Activated T-cell treated with anti-CD3 and anti-CD28 coated beads for 1 hour (primary cell): ENCODE data around the gene CAMTA1.

Source experiments
- DNase-seq: peaks from one replicate; pipeline ENCODE4 v3.0.0-alpha.2; 2020; ENCODE audit warnings: low read depth

The CAMTA1 gene

GRCh38 chr1:7658099-7658498 is 872.8 kb downstream of the CAMTA1 start:
- no peak for DNase-seq

DNA sequence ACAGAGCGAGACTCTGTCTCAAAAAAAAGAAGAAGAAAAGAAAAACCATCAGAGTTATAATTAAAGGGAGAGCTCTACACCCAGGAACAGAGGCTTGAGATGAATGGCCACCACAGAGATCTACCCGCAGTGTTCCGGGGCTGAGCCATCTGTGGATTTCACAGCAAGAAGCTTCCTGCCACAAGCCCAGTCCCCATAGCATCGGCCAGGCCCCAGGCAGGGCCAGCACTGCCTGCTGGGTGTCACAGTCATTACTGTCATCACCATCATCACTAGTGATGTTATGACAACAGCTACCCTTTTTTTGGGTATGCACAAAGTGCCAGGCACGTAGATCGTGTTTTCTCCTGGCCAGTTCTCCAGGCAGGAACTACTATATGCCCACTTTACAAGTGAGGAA is 874.3 kb downstream of the CAMTA1 start:
- no peak for DNase-seq

- no peak for DNase-seq
These were observed 878.3 kb downstream of the CAMTA1 start for GRCh38 chr1:7663451-7664146.

DNA sequence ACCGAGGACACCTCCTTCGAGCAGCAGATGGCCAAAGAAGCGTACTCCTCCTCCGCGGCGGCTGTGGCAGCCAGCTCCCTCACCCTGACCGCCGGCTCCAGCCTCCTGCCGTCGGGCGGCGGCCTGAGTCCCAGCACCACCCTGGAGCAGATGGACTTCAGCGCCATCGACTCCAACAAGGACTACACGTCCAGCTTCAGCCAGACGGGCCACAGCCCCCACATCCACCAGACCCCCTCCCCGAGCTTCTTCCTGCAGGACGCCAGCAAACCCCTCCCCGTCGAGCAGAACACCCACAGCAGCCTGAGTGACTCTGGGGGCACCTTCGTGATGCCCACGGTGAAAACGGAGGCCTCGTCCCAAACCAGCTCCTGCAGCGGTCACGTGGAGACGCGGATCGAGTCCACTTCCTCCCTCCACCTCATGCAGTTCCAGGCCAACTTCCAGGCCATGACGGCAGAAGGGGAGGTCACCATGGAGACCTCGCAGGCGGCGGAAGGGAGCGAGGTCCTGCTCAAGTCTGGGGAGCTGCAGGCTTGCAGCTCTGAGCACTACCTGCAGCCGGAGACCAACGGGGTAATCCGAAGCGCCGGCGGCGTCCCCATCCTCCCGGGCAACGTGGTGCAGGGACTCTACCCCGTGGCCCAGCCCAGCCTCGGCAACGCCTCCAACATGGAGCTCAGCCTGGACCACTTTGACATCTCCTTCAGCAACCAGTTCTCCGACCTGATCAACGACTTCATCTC is 879.1 kb downstream of the CAMTA1 start:
- no peak for DNase-seq

DNA sequence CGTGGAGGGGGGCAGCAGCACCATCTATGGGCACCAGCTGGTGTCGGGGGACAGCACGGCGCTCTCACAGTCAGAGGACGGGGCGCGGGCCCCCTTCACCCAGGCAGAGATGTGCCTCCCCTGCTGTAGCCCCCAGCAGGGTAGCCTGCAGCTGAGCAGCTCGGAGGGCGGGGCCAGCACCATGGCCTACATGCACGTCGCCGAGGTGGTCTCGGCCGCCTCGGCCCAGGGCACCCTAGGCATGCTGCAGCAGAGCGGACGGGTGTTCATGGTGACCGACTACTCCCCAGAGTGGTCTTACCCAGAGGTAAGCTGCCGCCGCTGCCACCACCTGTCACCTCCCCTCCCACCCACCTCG is 879.6 kb downstream of the CAMTA1 start:
- DNase-seq, result no peak

- no peak for DNase-seq
These were observed 881.0 kb downstream of the CAMTA1 start for GRCh38 chr1:7666249-7666648.

DNA sequence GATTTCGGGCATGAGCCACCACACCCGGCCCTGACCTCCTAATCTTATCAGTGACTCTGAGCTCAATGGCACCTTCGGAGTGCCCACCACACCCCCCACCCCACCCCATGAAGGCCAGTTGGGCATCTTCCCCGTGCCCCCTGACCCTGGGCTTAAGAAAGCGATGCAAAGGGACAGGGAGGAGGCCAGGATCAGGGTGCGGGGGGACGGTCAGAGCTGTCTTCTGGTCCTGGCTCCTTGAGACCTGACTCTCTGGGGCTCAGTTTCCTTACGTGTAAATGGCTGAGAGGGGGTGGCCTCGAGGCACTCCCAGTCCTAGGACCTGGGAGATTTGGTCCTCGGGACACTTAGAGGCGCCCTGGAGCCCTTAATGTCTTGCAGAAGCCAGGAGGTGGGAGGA is 881.9 kb downstream of the CAMTA1 start:
- no peak for DNase-seq

GRCh38 chr1:7667625-7668218 is 882.5 kb downstream of the CAMTA1 start:
- peak; percentile 80 for DNase-seq

DNA sequence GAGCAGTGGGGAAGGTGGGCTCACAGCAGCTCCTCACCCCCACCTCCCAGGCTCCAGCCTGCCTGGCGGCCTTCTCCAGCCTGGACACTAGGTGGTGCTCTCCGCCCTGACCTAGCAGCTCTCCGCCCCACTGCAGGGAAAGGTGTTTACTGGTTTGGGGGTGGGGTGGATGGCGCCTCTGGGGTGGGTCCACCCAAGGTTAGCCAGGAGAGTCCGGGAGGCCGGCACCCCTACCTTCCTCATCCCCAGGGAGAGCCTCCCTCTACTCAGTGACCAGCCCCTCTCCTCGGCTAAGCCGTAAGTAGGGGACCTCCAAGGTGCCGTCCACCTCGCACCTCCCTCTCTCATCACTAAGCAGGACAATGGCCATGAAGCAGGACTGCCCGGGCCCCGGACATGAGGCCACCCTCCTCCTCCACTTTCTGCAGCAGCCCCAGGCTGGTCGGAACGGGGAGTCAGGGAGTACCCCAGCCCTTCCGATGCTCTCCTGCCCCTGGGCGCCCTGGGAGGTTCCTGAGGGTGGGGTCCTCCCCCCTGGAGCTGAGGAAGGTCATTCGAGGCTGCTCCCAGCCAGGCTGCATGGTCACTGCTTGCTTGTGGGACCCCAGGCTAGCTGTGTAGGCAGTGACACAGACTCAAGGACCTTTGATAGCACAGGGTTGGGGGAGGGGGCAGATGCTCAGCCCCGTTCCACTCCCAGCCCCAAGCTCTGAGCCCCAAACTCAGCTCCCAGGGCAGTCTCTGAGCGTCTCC is 884.5 kb downstream of the CAMTA1 start:
- DNase-seq, result peak; percentile 16

GRCh38 chr1:7670334-7671145 is 885.3 kb downstream of the CAMTA1 start:
- no peak for DNase-seq

DNA sequence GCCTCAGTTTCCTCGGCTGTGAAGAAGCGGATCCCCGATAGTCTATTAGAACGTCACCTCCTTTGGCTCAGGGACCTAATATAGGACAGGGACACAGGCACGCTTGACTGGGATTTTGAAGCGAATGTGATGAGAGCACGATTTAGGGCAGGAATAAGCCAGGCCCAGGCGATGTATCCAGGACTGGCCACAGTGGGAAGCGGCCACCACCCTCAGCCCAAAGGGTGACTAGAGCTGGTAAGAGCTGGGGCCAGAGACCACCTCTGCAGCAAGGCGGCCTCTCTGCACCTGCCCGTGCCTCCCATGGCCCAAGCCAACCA is 885.9 kb downstream of the CAMTA1 start:
- DNase-seq, result no peak

DNA sequence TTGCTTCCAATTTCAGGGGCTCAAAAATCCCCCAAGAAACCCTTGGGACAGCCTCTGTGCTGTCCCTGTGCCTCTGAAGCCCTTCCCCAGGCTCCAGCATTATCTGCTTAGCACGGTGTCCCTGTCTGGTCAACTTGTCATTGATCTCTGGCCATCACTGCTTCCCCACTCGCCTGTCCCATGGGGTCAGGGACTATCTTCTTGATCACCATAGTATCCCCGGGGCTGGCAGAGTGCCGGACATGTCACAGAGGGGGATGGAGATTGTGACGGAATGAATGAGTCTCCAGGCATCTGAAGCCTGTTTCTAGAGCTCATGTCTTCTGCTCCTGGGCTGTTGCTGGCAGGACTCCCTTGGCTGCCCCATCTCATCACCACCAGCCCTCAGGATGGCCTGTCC is 886.4 kb downstream of the CAMTA1 start:
- no peak for DNase-seq

GRCh38 chr1:7672864-7673263 is 887.6 kb downstream of the CAMTA1 start:
- no peak for DNase-seq

DNA sequence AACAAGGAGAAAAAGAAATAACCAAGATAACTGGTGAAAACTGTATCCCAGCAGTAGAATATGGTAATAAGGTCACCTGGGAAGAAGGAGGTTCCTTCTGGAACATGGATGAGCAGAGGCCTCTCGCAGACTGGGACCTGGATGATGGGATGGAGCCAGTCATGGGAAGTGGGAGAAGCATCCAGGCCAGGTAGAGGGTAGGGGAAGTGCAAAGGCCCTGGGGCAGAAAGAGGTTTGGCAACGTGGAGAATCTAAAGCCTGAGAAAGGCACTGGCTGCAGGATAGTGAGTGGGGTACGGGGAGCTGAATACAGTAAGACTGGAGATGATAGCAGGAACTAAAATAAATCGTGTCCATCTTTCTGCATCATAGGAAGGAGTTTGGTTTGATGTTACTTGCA is 889.7 kb downstream of the CAMTA1 start:
- DNase-seq, result no peak

DNA sequence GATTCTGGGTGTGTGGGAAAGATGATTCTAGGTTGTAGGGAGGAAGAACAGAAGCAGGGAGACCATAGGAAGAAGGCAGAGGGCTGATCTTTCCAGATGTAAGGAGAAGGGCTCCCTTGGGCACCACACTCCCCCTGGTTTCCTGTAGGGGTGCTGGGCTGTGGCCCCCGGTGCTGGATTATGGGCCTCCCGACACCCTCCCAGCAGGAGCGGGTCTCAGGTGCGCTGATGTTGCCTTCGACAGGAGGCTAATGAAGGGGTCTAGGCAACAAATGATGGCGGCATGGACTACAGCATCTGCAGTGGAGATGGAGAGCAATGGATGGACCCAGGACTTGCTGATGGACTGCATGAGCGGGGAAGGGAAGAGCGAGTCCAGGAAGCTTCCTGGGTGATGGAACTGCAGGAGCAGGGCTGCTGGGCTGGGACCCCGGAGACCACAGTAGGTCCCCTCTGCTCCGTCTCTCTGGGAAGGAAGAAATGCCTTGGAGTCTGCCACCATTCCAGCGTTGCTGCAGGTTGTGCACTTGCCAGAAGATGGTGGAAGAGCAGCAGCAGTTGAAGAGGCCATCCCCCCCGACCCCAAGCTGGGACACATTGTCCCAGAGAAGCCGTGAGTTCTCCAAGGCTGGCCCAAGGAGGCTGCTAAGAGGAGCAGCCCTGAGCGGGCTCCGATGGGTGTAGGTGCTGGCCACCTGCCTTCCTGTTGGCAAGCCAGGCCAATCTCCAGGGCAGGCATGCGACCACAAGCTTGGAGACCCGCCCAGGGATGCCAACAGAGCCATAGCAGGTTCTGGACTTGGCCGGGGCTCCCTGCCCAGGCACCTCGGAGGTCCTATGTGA is 890.4 kb downstream of the CAMTA1 start:
- DNase-seq, result no peak

DNA sequence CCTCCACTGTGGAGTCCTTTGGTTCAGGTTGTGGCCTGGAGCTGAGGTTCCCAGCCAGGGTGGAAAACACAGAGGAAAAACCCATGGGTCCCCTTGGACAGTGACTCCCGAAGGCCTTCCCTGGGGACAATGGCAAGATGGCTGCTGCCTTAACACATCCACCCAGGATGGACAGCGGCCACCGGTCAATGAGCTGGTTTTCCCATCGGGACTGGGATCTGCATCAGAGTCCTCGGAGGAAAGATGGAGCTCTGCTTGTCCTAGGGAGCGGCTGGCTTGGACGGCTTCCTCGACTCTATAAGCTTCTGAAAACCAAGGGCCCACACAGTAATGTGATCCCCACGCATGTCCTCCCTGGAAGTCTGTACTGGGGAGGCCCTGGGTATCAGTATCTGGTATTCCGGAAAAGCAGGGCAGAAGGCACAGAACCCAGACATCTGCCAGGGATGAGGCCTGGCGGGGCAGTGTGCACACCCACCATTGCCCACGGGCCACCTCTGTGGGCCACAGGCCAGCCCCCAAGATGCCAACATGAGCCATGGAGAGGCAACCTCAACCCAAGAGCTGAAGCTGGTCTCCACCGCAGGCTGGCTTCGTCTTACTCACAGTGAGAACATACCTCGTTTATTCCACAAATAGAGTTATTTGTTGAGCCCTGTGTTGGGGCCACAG is 891.2 kb downstream of the CAMTA1 start:
- no peak for DNase-seq

- DNase-seq, result no peak
These were observed 891.9 kb downstream of the CAMTA1 start for GRCh38 chr1:7677111-7677510.

GRCh38 chr1:7677815-7678214 is 892.6 kb downstream of the CAMTA1 start:
- DNase-seq, result no peak

DNA sequence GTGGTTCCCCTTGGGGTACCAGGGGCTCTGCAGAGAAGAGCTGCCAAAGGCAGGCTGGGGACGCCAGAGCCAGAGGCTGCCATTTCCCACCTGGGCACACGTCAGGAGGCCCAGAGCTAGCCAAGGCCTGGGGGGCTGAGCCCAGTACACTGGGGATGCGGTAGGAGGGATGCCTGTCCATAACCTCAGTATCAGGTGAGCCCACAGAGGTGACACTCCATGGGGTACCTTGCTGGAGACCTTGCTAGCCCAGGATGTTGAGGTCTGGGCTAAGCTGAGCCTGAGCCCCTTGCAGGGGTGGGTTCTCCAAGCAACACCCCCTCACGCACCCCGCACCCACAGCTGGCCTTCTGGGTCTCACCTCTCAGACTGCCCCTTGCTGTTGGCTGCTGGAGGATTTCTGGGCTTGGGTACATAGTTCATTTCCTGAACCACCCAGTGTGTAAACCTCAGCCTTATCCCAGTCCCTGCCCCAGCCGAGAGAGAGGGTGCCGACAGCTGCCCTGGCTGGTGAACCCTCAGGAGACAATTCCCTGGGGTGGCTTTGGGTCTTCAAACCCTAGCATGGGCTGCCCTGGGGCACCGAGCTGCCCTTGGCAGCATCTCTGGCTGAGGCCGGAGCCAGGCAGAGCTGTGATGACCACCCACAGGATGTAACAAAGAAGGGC is 893.4 kb downstream of the CAMTA1 start:
- DNase-seq, result no peak
